ENCODE data around the gene DPP4.

GRCh38 chr2:162021516-162022058, 52.4 kb downstream of the DPP4 start:
- TF ChIP-seq, protein P1, sequence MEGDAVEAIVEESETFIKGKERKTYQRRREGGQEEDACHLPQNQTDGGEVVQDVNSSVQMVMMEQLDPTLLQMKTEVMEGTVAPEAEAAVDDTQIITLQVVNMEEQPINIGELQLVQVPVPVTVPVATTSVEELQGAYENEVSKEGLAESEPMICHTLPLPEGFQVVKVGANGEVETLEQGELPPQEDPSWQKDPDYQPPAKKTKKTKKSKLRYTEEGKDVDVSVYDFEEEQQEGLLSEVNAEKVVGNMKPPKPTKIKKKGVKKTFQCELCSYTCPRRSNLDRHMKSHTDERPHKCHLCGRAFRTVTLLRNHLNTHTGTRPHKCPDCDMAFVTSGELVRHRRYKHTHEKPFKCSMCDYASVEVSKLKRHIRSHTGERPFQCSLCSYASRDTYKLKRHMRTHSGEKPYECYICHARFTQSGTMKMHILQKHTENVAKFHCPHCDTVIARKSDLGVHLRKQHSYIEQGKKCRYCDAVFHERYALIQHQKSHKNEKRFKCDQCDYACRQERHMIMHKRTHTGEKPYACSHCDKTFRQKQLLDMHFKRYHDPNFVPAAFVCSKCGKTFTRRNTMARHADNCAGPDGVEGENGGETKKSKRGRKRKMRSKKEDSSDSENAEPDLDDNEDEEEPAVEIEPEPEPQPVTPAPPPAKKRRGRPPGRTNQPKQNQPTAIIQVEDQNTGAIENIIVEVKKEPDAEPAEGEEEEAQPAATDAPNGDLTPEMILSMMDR (IDR thresholded peaks at IDR 0.05; ENCODE audit: borderline replicate concordance, extremely low read depth, low read length, poor library complexity, severe bottlenecking) = no peak
- TF ChIP-seq EZH2 (IDR thresholded peaks at IDR 0.05; ENCODE audit: borderline replicate concordance, low read depth, low read length, severe bottlenecking) = no peak

All from DND-41 (cell line).